GM10266 (cell line): ENCODE measurements around the gene INPP4B.

ENCODE experiments used
- DNase-seq: peaks from one replicate; pipeline ENCODE4 v3.0.0; 2012; ENCODE audit errors: extremely low spot score
- TF ChIP-seq, protein P1 (sequence below): IDR thresholded peaks from 2 replicates; pipeline ENCODE4 v1.5.1; 2012; ENCODE audit warnings: mild to moderate bottlenecking, low read depth; ENCODE audit not compliant: control insufficient read depth, insufficient read depth; ENCODE audit errors: missing control alignments

INPP4B gene

DNA sequence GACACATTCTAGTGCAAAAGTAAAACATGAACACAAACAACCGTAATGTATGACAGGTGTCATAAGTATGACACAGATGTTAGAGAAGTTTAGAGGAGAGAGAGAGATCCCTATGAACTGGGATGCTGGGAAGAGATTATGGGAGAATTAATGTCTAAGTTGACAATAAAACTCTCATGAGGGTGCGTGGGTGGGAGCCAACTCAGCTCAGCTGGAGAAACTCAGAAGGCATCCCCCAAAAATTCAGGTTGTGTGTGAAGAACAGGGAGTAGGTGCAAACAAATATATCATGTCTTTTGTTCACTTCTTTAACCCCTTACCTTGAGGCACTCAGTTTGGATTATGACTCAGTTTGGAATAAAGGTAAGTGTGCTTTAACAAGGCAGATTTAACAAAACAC is 484.1 kb downstream of the INPP4B start:
- TF ChIP-seq, protein P1, sequence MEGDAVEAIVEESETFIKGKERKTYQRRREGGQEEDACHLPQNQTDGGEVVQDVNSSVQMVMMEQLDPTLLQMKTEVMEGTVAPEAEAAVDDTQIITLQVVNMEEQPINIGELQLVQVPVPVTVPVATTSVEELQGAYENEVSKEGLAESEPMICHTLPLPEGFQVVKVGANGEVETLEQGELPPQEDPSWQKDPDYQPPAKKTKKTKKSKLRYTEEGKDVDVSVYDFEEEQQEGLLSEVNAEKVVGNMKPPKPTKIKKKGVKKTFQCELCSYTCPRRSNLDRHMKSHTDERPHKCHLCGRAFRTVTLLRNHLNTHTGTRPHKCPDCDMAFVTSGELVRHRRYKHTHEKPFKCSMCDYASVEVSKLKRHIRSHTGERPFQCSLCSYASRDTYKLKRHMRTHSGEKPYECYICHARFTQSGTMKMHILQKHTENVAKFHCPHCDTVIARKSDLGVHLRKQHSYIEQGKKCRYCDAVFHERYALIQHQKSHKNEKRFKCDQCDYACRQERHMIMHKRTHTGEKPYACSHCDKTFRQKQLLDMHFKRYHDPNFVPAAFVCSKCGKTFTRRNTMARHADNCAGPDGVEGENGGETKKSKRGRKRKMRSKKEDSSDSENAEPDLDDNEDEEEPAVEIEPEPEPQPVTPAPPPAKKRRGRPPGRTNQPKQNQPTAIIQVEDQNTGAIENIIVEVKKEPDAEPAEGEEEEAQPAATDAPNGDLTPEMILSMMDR = no peak
- DNase-seq = no peak

DNA sequence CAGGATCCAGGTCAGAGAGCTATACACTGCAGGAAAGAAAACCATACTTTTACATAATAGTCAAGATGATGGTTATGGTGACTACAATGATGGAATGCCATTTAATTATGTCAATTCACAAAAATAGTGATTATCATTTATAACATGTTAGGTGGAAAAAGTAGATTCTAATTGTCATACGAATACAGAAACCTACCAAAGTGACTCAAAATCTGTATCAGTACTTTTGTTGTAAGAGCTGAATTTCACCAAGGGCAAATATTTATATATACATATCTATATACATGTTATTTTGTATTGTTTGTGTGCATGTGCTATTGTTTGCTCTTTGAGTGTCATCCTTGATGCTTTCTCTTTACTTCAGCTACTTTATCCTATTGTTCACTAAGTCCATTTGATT is 485.4 kb downstream of the INPP4B start:
- no peak for DNase-seq
- TF ChIP-seq, protein P1 = no peak

DNA sequence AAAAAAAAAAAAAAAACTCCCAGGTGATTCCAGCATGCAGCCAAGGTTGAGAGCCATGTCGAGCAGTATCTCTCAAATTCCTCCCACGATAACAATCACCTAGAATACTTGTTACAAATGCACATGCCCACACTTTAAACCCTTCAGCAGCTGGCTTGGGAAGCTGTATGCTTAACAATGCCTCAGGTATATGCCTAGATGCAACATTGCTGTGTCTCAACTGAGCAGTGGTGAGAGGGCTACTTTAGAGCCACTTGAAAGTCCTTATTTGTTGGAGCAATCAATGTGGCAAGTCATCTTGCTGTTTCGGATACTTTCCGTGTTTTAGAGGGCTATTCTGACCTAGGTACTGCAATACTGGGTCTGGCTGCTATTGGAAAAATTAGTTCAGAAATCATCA is 487.4 kb downstream of the INPP4B start:
- DNase-seq = no peak
- TF ChIP-seq, protein P1 = no peak

DNA sequence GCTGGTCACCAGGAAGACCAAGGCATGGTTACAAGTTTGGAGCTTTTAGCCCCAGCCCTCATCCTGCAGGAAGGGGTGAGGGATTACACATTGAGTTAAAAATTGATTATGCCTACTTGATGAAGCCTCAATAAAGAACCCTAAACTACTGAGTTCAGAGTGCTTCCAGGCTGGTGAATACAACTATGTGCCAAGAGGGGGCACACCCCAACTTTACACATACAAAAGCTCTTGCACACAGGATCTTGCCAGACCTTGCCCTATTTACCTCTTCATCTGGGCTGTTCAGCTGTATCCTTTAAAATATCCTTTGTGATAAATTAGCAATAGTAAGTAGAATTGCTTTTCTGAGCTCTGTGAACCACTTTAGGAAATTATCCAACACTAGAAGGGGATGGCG is 489.3 kb downstream of the INPP4B start:
- no peak for DNase-seq
- TF ChIP-seq, protein P1 = no peak

DNA sequence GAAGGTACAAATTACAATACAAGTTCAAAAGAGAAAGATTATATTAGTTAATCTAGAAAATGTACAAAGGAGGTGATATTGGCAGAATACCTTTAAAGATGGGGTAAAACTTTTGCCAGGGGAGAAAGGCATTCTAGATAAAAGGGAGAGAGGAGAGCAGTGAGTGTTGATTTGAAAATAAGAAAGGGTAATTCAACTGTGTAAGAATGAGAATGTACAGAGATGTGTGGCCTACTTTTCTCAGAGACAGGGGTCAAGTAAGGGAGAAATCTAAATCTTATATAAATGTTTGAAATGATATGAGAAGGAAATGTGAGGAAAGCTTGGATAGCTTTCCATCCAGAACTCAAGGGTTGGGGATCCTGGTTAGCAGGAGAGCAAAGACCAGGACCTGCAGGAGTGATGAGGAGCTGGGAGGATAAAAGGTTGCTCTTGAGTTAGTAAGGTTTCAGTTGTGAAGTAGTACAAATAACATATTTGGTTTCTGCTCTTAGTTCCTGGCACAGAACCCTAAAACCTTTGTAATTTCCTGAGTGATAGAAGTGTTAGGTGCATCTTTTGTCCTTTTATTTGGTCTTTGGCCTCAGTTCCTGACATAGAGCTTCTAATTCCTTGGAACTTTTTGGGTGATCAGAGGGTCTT is 489.9 kb downstream of the INPP4B start:
- TF ChIP-seq, protein P1 = no peak

DNA sequence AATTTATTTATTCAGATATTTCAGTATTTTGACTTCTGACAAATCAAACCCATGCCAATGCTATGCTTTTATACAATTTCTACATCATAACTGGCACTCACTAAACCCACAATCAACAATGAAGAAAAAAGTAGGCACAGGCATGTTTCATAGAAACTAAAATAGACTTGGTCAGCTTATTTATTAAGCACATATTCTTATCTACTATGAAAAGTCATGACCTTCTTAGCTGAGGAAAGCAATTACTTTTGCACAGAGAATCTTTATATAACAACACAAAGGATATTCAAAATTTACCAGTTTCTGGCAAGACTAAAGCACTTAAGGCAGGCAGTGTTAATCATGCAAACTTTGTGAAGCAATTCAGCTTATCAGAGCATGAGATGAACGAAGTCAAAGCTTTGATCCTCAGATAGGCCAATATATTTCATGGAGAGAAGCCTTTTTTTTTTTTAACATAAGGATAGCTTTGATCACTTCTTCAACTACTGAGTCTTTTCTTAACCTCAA is 490.6 kb downstream of the INPP4B start:
- no peak for DNase-seq
- TF ChIP-seq, protein P1 = no peak

More for the DNA sequence above, 489.9 kb downstream of the INPP4B start:
- no peak for DNase-seq

DNA sequence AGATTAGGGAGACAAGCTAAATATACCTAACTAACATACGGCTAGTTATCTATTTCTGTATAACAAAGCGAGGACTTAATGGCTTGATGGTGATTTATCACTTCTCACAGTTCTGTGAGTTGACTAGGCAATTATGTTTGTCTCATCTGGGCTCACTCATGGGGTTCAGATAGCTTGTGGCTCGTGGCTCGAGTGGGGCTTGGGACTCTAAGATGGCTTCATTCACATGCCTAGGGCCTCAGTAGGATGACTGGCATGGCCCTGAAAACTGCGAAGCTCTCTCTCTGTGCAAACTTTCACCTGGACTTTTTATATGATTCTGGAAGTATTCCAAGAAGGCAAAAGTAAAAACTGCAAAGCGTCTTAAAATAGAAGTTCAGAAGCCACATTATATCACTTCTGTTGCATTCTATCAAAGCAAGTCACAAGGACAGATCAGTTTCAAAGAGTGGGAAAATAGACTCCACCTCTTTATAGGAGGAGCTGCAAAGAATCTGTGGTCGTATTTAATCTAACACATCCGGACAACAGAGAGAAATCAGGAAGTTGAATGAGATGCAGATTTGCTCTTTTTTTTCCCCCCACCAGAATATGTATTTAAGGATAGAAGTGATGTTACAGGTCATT is 491.2 kb downstream of the INPP4B start:
- no peak for DNase-seq
- TF ChIP-seq, protein P1 = no peak
